GM18870 (cell line): ENCODE measurements around the gene CHD2.
A peak's percentile ranks its signal among the peaks of the same experiment; 100 is the strongest.
"Not testable (repeated sequence)": the region's sequence is repeated elsewhere in the genome, so short reads cannot be mapped to it uniquely, and the experiment has no call there.

Experiments used
- ATAC-seq: cut with Tn5 transposase; IDR thresholded peaks from one replicate; pipeline ENCODE4 v1.9.1; 2021; ENCODE audit warnings: moderate library complexity; ENCODE audit not compliant: unreplicated experiment

CHD2 gene

GRCh38 chr15:92899948-92900730 is at the start of gene CHD2:
CHD2 (plus strand) TSS chr15:92900324; CDS start chr15:92901238, 914 bp downstream.
- ATAC-seq: peak; percentile 78

DNA sequence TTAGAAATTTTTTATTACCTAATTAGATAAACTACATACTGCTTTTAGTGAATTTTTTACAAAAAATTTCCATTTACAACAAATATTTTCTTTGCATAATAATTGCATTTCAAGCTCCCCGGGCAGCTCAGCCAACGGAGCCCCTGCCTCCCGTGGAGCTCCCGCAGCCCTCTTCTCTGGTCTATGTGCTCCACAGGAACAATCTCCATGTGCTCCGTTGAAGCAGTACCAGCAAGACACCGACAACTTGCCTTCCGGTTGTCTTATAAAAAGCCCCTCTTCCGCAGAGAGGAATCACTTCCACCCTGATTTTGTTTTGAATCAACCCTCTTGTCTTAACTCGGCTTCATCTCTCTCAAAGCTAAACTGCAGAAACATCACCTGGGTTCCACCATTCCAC is 46.9 kb upstream of the CHD2 start:
- no peak for ATAC-seq

GRCh38 chr15:92861742-92862141 is 38.4 kb upstream of the CHD2 start:
- no peak for ATAC-seq

GRCh38 chr15:92864127-92864814 is 35.9 kb upstream of the CHD2 start:
- no peak for ATAC-seq

- no peak for ATAC-seq
Measured at GRCh38 chr15:92869263-92869940, 30.7 kb upstream of the CHD2 start.

DNA sequence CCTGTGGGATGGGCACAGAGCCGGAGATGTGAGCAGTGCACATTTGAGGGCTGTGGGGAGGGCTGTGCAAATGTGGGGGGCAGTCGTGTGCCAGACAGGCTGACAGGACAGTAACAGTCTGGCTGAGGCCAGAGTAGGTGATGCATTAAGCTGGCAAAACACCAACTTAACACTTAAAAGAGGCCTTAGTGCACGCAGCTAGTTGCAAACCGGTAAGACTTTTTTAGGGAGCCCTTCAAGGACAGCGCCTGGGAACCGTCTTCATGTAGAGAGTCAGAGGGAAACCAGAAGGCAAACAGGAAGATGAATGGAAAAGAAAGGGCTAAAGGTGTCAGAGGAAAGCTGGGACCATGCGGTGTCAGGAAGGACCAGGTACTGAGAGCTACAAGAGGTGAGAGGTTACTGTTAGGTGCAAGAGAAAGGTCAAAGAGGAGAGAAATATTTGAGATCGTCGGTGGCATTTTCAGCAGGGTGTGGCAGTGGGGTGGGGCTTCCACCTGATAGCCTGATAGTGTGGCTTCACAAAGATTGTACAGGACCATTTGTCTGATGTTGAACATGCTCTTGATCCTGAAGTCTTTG is 30.0 kb upstream of the CHD2 start:
- no peak for ATAC-seq

DNA sequence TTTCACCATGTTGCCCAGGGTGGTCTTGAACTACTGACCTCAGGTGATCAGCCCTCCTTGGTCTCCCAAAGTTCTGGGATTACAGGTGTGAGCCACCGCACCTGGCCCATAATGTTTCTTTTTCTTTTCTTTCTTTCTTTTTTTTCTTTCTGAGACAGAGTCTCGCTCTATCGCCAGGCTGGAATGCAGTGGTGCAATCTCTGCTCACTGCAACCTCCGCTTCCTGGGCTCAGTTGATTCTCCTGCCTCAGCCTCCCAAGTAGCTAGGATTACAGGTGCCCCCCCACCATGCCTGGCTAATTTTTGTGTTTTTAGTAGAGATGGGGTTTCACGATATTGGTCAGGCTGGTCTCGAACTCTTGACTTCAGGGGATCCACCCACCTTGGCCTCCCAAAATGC is 27.2 kb upstream of the CHD2 start:
- ATAC-seq: not testable (repeated sequence)

- ATAC-seq: no peak
Measured at GRCh38 chr15:92877000-92877399, 23.1 kb upstream of the CHD2 start.

- ATAC-seq: no peak
Measured at GRCh38 chr15:92877416-92877815, 22.7 kb upstream of the CHD2 start.

- no peak for ATAC-seq
Measured at GRCh38 chr15:92878593-92879053, 21.5 kb upstream of the CHD2 start.

DNA sequence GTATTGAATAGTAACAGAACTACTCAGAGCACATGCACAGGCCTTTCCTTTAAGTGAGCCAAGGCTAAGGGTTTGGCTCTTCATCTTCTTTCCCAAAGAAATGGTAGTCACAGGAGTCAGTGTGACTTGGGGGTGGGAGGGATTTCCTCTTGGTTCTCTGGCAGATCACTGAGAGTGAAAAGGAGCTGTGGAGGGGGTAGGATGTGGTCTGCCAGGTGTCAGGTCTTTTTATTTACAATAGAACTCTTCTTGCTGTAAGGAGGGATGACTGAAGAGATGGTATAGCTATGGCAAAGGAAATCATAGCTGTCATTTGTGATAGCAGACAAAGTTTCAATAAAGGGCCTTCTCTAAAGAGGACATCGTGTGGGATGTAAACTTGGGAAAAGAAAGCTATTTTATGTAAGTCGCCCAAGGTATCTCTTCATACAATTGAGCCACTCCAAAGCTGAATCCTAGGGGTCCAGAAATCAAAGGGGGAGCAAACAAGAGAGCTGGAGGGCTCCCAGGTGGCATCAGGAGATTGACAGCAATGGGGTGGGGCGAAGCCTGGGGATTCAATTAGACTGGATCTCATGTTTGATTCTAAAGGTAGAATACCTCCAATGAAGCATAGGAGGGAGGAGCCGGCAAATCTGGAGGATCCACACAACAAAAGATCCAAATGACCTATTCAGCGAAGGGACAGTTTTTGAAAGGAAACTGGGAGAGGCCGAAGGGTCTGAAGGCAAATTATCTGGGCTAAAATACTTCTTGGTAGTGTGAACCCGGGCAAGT is 20.0 kb upstream of the CHD2 start:
- no peak for ATAC-seq

DNA sequence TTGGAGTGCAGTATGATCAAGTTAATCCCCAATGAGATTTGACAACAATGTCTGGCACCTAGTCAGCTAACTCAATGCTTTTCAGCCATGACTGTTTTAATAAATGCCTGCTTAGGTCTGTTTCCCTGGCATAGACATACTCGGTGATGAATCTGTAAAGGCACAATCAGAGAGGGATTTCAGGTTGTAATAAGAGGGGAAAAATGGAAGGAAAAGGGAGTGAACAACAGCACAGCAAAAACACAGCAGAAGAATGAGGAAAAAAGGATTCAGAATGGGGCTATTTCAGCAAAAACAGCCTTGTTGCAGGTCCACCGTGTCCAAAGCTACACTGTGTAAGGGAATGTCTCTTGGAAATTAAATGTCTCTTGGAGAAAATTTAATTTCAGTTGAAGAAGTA is 19.3 kb upstream of the CHD2 start:
- ATAC-seq: no peak

DNA sequence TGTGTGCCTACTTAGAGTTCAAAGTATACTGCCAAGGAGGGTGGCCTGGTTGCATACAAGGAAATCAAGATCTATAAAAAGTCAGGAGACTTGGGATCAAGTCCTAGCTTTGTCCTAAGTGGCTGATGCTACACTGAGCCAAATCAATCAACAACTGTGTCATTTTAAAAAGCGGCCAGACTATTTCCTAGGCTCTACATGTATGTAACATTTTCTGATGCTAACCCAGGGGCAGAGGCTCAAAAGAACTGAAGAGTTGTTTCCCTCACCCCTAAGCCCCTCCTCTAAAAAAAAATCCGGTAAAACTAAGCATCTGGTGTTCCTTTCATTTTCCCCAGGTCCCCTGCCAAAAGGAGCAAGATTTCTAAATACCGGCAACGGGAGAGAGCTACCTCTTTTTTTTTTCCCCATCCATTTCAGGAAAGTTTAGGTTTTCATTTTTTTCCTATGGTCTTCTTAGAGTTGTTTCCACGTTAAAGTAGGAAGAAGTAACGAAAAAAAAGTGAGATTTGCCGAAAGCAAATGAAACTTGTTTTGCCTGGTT is 18.8 kb upstream of the CHD2 start:
- no peak for ATAC-seq

DNA sequence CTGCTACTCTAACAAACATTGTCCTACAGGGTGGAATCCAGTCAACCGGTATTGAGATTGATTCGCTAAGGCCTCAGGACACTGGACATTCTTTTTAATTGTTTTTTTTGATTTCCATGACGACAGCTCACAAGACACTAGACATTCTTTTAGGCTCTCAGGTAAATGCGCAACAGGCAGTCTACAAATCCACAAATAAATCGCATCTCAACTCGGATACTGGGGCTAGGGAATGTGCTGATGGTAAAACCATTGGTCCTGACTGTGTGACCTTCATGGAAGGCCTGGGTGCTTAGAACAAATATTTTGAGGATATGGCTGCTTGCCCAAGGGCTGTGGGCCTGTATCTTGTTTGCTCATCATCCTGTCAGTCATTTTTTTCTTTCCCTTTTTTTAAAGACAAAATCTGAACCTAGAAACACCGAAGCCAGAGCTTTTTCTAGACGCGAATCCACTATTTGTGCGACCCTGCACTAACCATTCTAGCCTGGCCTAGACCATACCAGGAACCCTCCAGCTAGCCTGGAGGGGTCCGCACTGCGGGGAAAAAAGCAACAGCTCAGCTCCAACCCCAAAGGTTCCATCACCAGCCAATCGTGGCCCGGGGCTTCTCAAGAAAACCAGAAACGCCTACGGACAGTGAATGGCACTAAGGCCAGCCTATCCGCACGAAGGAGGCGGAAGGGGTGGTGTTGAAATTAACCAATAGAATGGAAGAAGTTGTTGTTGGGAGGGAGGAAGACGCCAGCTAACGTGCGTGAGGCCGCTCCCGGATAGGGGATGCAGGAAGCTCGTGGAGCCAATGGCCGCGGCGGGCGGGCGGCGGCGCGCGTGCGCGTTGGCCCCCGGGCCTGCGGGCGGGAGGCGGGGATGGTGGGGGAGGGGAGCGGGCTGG is 18.1 kb upstream of the CHD2 start:
- peak; percentile 98 for ATAC-seq

DNA sequence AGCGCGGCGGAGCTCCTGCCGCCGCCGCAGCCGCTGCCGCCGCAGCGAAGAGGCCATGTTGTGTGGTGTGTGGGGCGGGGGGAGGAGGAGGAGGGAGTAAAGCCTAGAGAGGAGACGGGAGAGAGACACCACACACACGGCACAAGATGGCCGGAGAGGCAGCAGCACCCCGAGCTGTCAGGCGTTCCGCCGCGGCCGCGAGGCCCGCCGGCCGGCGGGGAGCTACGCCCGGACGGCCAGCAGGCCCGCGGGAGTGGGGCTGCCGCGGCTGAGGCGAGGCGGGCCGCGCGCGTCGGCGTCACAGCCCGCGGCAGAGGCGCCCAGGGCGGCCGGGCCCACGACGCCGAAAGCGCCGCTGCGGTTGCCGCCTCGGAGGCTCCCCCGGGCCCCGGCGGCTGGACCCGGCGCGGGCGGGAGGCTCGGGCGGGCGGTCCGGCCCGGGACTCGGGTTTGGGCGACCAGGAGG is 17.4 kb upstream of the CHD2 start:
- peak; percentile 19 for ATAC-seq

GRCh38 chr15:92883163-92883875 is 16.8 kb upstream of the CHD2 start:
- ATAC-seq: no peak

DNA sequence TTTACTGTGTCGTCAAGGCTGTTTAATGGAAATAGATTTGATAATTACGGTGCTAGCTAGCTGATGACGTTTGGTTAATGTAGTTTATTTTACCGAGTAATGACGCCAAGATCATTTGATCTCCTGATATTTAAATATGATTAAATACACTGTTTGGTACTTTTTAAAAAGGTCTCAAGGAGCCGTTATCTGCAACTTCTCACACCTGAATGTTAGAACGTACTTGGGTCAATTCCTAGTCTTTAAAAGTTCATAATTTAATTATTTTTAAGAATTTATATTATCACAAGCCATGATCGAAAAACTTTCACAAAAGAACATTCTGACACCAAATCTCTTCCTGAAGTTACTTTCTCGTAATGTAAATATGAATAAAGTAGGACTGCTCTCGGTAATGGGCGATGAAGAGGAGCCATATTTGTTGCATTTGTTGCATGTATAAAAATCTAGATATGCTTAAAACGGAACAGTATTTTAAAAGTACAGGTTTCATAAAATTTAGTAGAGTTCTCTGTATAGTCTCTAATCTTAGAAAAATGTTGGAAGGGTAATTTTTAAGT is 16.2 kb upstream of the CHD2 start:
- no peak for ATAC-seq
